Stimulated activated CD8-positive, alpha-beta memory T cell treated with anti-CD3 and anti-CD28 coated beads, Interleukin-7, amount 100 ng/mL, for 1 hour (primary cell): Measurements from ENCODE around the gene ST6GAL1.
A peak's percentile ranks its signal among the peaks of the same experiment; 100 is the strongest.

Experiments used
- DNase-seq, 2 donors: peaks; one replicate each; pipeline ENCODE4 v3.0.0-alpha.2; 2020; ENCODE audit warnings: low read depth in 2 of 2

ST6GAL1 gene

GRCh38 chr3:186915806-186916796 lies 14.2 kb upstream of the ST6GAL1 start:
- no peak for DNase-seq

- DNase-seq = no peak
Observed at GRCh38 chr3:186917512-186918312, 12.6 kb upstream of the ST6GAL1 start.

- DNase-seq = no peak
Observed at GRCh38 chr3:186920301-186920700, 10.0 kb upstream of the ST6GAL1 start.

- DNase-seq = no peak
Observed at GRCh38 chr3:186920796-186921195, 9.5 kb upstream of the ST6GAL1 start.

GRCh38 chr3:186921578-186921977 lies 8.7 kb upstream of the ST6GAL1 start:
- no peak for DNase-seq

- no peak for DNase-seq
Observed at GRCh38 chr3:186922224-186922623, 8.1 kb upstream of the ST6GAL1 start.

- no peak for DNase-seq
Observed at GRCh38 chr3:186922790-186923189, 7.5 kb upstream of the ST6GAL1 start.

GRCh38 chr3:186923241-186923640 lies 7.1 kb upstream of the ST6GAL1 start:
- no peak for DNase-seq

- DNase-seq = no peak
Observed at GRCh38 chr3:186925826-186926225, 4.5 kb upstream of the ST6GAL1 start.

- DNase-seq = no peak
Observed at GRCh38 chr3:186929186-186929585, 1.1 kb upstream of the ST6GAL1 start.

- DNase-seq = no peak
Observed at GRCh38 chr3:186929685-186930084, 641 bp upstream of the ST6GAL1 start.

GRCh38 chr3:186930641-186931531 lies 560 bp downstream of the ST6GAL1 start:
- DNase-seq = peak; percentile 34 to 45

- DNase-seq = peak; percentile 30 to 42
Observed at GRCh38 chr3:186931532-186932280, 1.4 kb downstream of the ST6GAL1 start.

- DNase-seq = no peak
Observed at GRCh38 chr3:186932281-186933181, 2.2 kb downstream of the ST6GAL1 start.

- no peak for DNase-seq
Observed at GRCh38 chr3:186933816-186934215, 3.5 kb downstream of the ST6GAL1 start.

- DNase-seq = no peak
Observed at GRCh38 chr3:186935133-186935532, 4.8 kb downstream of the ST6GAL1 start.

- DNase-seq = no peak
Observed at GRCh38 chr3:186937017-186937875, 6.9 kb downstream of the ST6GAL1 start.

- no peak for DNase-seq
Observed at GRCh38 chr3:186938716-186939115, 8.4 kb downstream of the ST6GAL1 start.

GRCh38 chr3:186939536-186939935 lies 9.2 kb downstream of the ST6GAL1 start:
- DNase-seq = no peak
